Endothelial cell of umbilical vein (primary cell): Measurements from ENCODE around the gene SLC4A4.

Experiments
- CTCF ChIP-seq, 2 donors: IDR thresholded peaks; 1 replicate in 1 of 2; 2 replicates in 1 of 2; pipeline ENCODE4 v1.5.1; 2011; ENCODE audit warnings: low read length in 2 of 2, mild to moderate bottlenecking in 2 of 2, moderate library complexity in 2 of 2, control low read depth in 1 of 2, inconsistent platforms in 1 of 2, low read depth in 1 of 2; ENCODE audit not compliant: insufficient read depth in 1 of 2; ENCODE audit errors: extremely low read depth in 1 of 2
- MAX ChIP-seq: IDR thresholded peaks from 2 replicates; pipeline ENCODE4 v1.6.1; 2011; ENCODE audit not compliant: insufficient read depth, insufficient read length
- POLR2A ChIP-seq: IDR thresholded peaks from 2 replicates; pipeline ENCODE4 v1.6.1; 2012; ENCODE audit warnings: low read depth, mild to moderate bottlenecking, control low read depth, low read length

GRCh38 chr4:71554025-71554424 is 215.2 kb downstream of the SLC4A4 start:
- no peak for TF ChIP-seq CTCF (IDR thresholded peaks at IDR 0.05; ENCODE audit: extremely low read depth in 1 of 2, insufficient read depth in 1 of 2, low read depth in 1 of 2, low read length in 2 of 2)
- no peak for TF ChIP-seq POLR2A
- TF ChIP-seq MAX: no peak
